ENCODE measurements around the gene LRIT3.
A peak's percentile ranks its signal among the peaks of the same experiment; 100 is the strongest.
"Not testable (repeated sequence)": the region's sequence is repeated elsewhere in the genome, so short reads cannot be mapped to it uniquely, and the experiment has no call there.

LRIT3 gene

DNA sequence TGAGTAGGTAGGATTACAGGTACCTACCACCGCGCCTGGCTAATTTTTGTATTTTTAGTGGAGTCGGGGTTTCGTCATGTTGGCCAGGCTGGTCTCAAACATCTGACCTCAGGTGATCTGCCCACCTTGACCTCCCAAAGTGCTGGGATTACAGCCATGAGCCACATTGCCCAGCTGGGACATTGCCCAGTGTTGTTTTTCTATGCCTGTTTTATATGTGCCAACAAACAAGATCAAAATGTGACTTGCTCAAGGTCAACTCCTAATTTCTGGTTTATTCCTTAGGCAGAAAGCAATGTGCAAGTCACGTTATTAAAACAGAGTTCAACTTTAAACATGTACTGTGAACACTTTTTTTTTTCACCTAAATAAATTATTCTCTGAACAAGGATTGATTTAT, 2.7 kb downstream of the LRIT3 start:
- DNase-seq (ENCODE audit: low spot score), result no peak

- not testable (repeated sequence) for DNase-seq (ENCODE audit: low spot score)
Observed at GRCh38 chr4:109859426-109860300, 11.8 kb downstream of the LRIT3 start.

- no peak for DNase-seq (ENCODE audit: low spot score)
Observed at GRCh38 chr4:109861271-109861670, 13.4 kb downstream of the LRIT3 start.

GRCh38 chr4:109861916-109862511, 14.1 kb downstream of the LRIT3 start:
- no peak for DNase-seq (ENCODE audit: low spot score)

- DNase-seq (ENCODE audit: low spot score), result no peak
Observed at GRCh38 chr4:109864134-109864533, 16.2 kb downstream of the LRIT3 start.

DNA sequence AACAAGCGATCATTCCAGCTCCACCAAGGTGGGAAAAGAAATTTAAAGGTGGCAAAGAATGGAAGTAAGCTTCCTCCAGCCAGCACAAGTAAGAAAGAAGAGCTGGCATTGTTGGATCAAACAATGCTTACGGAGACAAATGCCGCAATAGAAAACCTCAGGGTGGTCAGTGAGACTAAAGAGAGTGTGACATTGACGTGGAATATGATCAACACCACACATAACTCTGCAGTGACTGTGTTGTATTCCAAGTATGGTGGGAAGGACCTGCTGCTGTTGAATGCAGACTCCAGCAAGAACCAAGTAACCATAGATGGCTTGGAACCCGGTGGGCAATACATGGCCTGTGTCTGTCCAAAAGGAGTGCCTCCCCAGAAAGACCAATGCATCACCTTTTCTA, 22.2 kb downstream of the LRIT3 start:
- DNase-seq (ENCODE audit: low spot score), result no peak

- DNase-seq (ENCODE audit: low spot score), result no peak
Observed at GRCh38 chr4:109872065-109872464, 24.2 kb downstream of the LRIT3 start.

DNA sequence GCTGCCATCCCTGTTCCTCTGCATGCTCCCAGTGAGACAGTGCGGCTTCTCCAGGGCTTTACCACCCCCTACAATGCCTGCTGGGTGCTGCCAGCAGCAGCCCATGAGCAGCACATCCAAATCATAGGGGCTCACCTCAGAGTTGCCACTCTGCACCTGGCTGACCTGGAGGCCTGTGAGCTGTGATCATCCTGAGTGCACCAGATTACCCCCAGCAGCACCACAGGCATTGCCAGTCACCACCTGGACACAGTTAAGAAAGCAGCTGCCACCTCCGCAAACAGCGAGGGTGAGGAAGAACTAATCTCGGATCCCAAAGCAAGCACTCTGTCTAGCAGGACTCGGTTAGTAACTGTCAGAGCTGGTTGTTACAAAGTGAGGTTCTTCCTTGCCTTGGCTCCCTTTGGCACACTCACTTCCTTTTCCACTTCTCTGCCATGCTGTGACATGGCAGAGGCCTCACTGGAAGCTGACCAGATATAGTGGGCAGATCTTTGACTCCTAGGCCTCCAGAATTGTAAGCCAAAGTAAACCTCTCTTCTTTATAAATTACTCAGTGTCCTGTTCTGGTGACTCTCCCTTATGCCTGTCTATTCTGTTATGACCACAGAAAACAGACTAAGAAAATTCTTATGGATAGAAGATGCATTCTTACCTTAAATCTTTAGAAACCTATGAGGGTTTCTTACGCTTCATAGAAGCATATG, 25.2 kb downstream of the LRIT3 start:
- no peak for DNase-seq (ENCODE audit: low spot score)

- DNase-seq (ENCODE audit: low spot score), result peak; percentile 17
Observed at GRCh38 chr4:109873791-109874514, 26.0 kb downstream of the LRIT3 start.

- DNase-seq (ENCODE audit: low spot score), result no peak
Observed at GRCh38 chr4:109875106-109875505, 27.2 kb downstream of the LRIT3 start.

DNA sequence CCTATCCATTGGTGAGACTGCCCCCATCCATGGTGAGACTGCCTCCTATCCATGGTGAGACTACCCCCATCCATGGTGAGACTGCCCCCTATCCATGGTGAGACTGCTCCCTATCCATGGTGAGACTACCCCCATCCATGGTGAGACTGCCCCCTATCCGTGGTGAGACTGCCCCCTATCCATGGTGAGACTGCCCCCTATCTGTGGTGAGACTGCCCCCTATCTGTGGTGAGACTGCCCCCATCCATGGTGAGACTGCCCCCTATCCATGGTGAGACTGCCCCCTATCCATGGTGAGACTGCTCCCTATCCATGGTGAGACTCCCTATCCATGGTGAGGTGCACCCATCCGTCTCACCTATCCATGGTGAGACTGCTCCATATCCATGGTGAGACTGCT, 27.6 kb downstream of the LRIT3 start:
- DNase-seq (ENCODE audit: low spot score), result not testable (repeated sequence)

DNA sequence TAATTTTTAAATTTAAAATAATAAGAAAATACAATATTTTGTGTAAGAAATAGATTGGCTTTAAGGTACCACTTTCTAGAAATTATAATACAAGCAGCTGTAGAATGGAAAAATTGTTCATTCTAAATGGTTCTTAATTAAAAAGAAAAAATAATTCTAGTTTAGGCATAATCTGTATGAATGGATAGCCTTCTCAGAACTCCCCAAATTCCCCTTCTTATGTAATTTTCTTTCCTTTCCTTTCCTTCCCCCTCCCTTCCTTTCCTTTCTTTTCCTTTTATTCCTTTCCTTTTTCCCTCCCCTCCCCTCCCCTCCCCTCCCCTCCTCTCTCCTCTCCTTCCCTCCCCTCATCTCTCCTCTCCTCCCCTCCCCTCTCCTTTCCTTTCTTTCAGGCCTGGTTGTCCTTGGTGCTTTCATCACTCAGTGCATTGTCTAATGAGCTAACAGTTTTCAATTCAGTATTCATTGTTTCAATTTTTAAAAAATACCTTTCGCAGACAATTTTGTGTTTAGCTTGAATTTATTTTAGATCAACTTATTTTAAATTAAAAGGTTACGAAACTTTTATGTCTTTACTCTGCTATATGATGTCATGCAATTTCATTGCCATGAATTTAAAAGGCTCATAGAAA, 28.8 kb downstream of the LRIT3 start:
- no peak for DNase-seq (ENCODE audit: low spot score)

- no peak for DNase-seq (ENCODE audit: low spot score)
Observed at GRCh38 chr4:109877400-109877799, 29.5 kb downstream of the LRIT3 start.

- no peak for DNase-seq (ENCODE audit: low spot score)
Observed at GRCh38 chr4:109878355-109878754, 30.4 kb downstream of the LRIT3 start.

- no peak for DNase-seq (ENCODE audit: low spot score)
Observed at GRCh38 chr4:109879081-109879480, 31.2 kb downstream of the LRIT3 start.

GRCh38 chr4:109879636-109880314, 31.9 kb downstream of the LRIT3 start:
- DNase-seq (ENCODE audit: low spot score), result no peak

DNA sequence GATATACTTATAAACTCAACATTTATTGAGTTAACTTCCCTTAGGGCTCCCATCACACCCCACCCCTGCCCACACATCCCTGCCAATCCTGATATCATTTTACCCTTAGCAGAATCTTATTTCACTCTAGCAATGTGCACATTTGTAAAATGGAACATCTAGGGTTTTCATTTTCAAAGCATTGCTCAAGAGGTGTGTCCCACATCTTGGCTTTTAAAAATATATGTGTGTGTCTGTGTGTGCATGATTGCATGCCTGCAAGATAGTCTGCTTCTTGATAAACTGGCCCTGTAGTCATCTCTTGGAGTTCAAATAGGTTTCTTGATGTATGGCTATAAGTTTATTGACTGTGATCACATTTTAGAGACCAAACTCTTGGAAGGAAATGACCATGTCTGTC, 38.4 kb downstream of the LRIT3 start:
- no peak for DNase-seq (ENCODE audit: low spot score)

GRCh38 chr4:109887071-109887470, 39.2 kb downstream of the LRIT3 start:
- DNase-seq (ENCODE audit: low spot score), result no peak

GRCh38 chr4:109890076-109890475, 42.2 kb downstream of the LRIT3 start:
- DNase-seq (ENCODE audit: low spot score), result no peak

DNA sequence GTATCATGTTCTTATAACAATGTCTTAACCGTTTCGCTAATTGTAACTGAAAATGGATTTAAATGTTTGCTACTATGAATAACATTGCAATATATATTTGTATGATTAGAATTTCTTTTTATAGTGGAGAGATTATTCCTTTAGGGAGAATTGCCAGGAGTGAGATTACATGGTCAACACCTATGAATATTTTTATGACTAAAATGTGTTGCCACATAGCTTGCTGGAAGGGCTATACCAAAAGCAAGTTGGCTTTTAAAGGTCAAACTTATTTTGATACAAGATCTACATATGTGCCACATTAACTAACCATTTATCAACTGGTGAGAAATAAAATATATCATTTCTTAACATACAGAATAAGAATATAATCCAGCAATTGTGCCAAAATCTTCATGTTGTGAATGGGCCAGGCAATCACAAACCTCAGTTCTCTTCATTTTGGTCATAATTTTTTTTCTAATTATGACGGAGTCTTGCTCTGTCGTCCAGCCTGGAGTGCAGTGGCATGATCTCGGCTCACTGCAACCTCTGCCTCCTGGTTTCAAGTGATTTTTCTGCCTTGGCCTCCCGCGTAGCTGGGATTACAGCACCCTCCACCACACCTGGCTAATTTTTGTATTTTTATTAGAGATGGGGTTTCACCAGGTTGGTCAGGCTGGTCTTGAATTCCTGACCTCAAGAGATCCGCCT, 54.8 kb downstream of the LRIT3 start:
- no peak for DNase-seq (ENCODE audit: low spot score)

- DNase-seq (ENCODE audit: low spot score), result no peak
Observed at GRCh38 chr4:109908731-109909130, 60.8 kb downstream of the LRIT3 start.

All from SW480 (cell line).